IPS-11a (cell line): Measurements from ENCODE around the gene LARP1.

Experiments used
- H3K4me3 ChIP-seq: one replicate; pipeline ENCODE4 v1.5.1; 2013; ENCODE audit warnings: low read depth, low read length, control low read depth

LARP1 gene

GRCh38 chr5:154788212-154788611 lies 33.0 kb downstream of the LARP1 start:
- no peak overlapping the region for H3K4me3 ChIP-seq

- no peak overlapping the region for H3K4me3 ChIP-seq
These were observed 36.4 kb downstream of the LARP1 start for GRCh38 chr5:154791535-154791934.

- H3K4me3 ChIP-seq: no peak overlapping the region
These were observed 38.7 kb downstream of the LARP1 start for GRCh38 chr5:154793599-154794524.

GRCh38 chr5:154794525-154795234 lies 39.5 kb downstream of the LARP1 start:
- no peak overlapping the region for H3K4me3 ChIP-seq

GRCh38 chr5:154795235-154795596 lies 40.0 kb downstream of the LARP1 start:
- no peak overlapping the region for H3K4me3 ChIP-seq

GRCh38 chr5:154797762-154798161 lies 42.6 kb downstream of the LARP1 start:
- H3K4me3 ChIP-seq: no peak overlapping the region

- H3K4me3 ChIP-seq: no peak overlapping the region
These were observed 45.4 kb downstream of the LARP1 start for GRCh38 chr5:154800582-154800981.

GRCh38 chr5:154801083-154801482 lies 45.9 kb downstream of the LARP1 start:
- H3K4me3 ChIP-seq: no peak overlapping the region

- H3K4me3 ChIP-seq: no peak overlapping the region
These were observed 46.9 kb downstream of the LARP1 start for GRCh38 chr5:154802050-154802449.

GRCh38 chr5:154806176-154806575 lies 51.0 kb downstream of the LARP1 start:
- no peak overlapping the region for H3K4me3 ChIP-seq

- no peak overlapping the region for H3K4me3 ChIP-seq
These were observed 56.1 kb downstream of the LARP1 start for GRCh38 chr5:154811239-154811638.

- H3K4me3 ChIP-seq: no peak overlapping the region
These were observed 56.7 kb downstream of the LARP1 start for GRCh38 chr5:154811653-154812465.

- H3K4me3 ChIP-seq: no peak overlapping the region
These were observed 58.0 kb downstream of the LARP1 start for GRCh38 chr5:154813158-154813557.

GRCh38 chr5:154813736-154814135 lies 58.6 kb downstream of the LARP1 start:
- H3K4me3 ChIP-seq: no peak overlapping the region

GRCh38 chr5:154815025-154815424 lies 59.8 kb downstream of the LARP1 start:
- H3K4me3 ChIP-seq: no peak overlapping the region

GRCh38 chr5:154815684-154816247 lies 60.6 kb downstream of the LARP1 start:
- no peak overlapping the region for H3K4me3 ChIP-seq

- H3K4me3 ChIP-seq: no peak overlapping the region
These were observed 61.8 kb downstream of the LARP1 start for GRCh38 chr5:154816891-154817492.

- no peak overlapping the region for H3K4me3 ChIP-seq
These were observed 62.6 kb downstream of the LARP1 start for GRCh38 chr5:154817815-154818214.

- no peak overlapping the region for H3K4me3 ChIP-seq
These were observed 63.4 kb downstream of the LARP1 start for GRCh38 chr5:154818471-154819116.

GRCh38 chr5:154819546-154819945 lies 64.4 kb downstream of the LARP1 start:
- H3K4me3 ChIP-seq: no peak overlapping the region
